Gastrocnemius medialis (tissue), 4 donors: ENCODE results near the gene MVD. TPM values are rescaled to one million over a fixed set of nuclear protein-coding genes. Genes with fewer than 3 reads are reported as not detected.

ENCODE experiments used
- ATAC-seq, 2 donors: fragments of 150-250 bp; one replicate each; pipeline ENCODE4 v1.9.1; 2016
- DNase-seq, 2 donors: peaks; one replicate each; pipeline ENCODE4 v3.0.0-alpha.2; 2019
- H3K27ac ChIP-seq, 4 donors: fragments of 200-600 bp; sonication (generic); 1 replicate in 1 of 4; 2 replicates in 3 of 4; pipeline ENCODE4 v1.5.1; 2016 to 2018; ENCODE audit warnings: mild to moderate bottlenecking in 2 of 4, moderate library complexity in 1 of 4
- H3K27me3 ChIP-seq, 3 donors: fragments of 200-600 bp; sonication (generic) in 2 of 3; 1 replicate in 1 of 3; 2 replicates in 2 of 3; pipeline versions ENCODE4 v1.5.1 to v1.6.0; 2016 to 2019; ENCODE audit warnings: mild to moderate bottlenecking in 1 of 3, moderate library complexity in 1 of 3
- H3K36me3 ChIP-seq, 2 donors: fragments of 200-600 bp; sonication (generic) in 1 of 2; one replicate each; pipeline ENCODE4 v1.5.1; 2017 to 2018
- H3K4me1 ChIP-seq, 2 donors: fragments of 200-600 bp; sonication (generic) in 1 of 2; one replicate each; pipeline ENCODE4 v1.5.1; 2016 to 2017; ENCODE audit warnings: mild to moderate bottlenecking in 2 of 2
- H3K4me3 ChIP-seq, 4 donors: fragments of 200-600 bp; sonication (generic) in 3 of 4; 1 replicate in 1 of 4; 2 replicates in 3 of 4; pipeline ENCODE4 v1.5.1; 2016 to 2019; ENCODE audit warnings: mild to moderate bottlenecking in 2 of 4
- H3K9me3 ChIP-seq, 3 donors: fragments of 200-600 bp; sonication (generic) in 2 of 3; 1 replicate in 1 of 3; 2 replicates in 2 of 3; pipeline ENCODE4 v1.5.1; 2016 to 2019
- CTCF ChIP-seq, 5 experiments: fragments of 450-650 bp in 3 of 5; fragments of 200-600 bp in 2 of 5; sonication (generic) in 2 of 5; IDR thresholded peaks in 4 of 5; conservative IDR thresholded peaks in 1 of 5; 1 replicate in 4 of 5; 2 replicates in 1 of 5; pipeline ENCODE4 v1.5.1; 2016 to 2019; ENCODE audit warnings: antibody characterized with exemption in 5 of 5, mild to moderate bottlenecking in 3 of 5, moderate library complexity in 3 of 5
- POLR2A ChIP-seq, 2 donors: fragments of 450-650 bp; IDR thresholded peaks; one replicate each; pipeline ENCODE4 v1.6.1; 2017; ENCODE audit warnings: antibody characterized with exemption in 2 of 2, mild to moderate bottlenecking in 2 of 2, moderate library complexity in 2 of 2
- in situ Hi-C, 4 donors: fragments of 200-750 bp; cut with MboI; loops; one replicate each; pipeline versions ENCODE4 v1.15.0 to v1.8.0; 2017; ENCODE audit warnings: low sequenced_read_pairs in 4 of 4
- intact Hi-C: fragments of 100-400 bp; cut with DNase I; formaldehyde crosslinking; loops from one replicate; pipeline ENCODE4 v1.15.1; 2023; ENCODE audit warnings: low total_unique reads
- total RNA-seq, 4 donors: library from RNA; depleted of rRNA; stranded (reverse); fragments of >200 nt; gene quantifications; one replicate each; pipeline versions ENCODE4 v1.1.0 to v1.2.3, GENCODE V29; 2016

Gene MVD
- total RNA-seq, 4 donors from 2014 or later: 9.0 to 16.3 (median 13.4) TPM

GRCh38 chr16:88687676-88688012 lies 24.8 kb upstream of the MVD start:
- in situ Hi-C loops (no loop called here), intact Hi-C loops (loop anchor here (2.0 kb wide), 2 partner anchors 19 to 483 kb away; partner anchors contain the start of genes CDH15, CTU2 and RNF166)
- Histone ChIP-seq H3K27me3 (no peaks in the 10 kb centered on the region), H3K27ac (peak overlapping the region; percentile 82 to 96 (median 88)), H3K36me3 (no peaks in the 10 kb centered on the region), H3K4me3 (no peak overlapping the region), H3K9me3 (no peaks in the 10 kb centered on the region), H3K4me1 (peaks cover 16 to 31% of the 10 kb centered on the region in 2 donors)
- peak in 1 of 2 donors; percentile 0 for ATAC-seq
- no peak for TF ChIP-seq CTCF (IDR thresholded peaks at IDR 0.05 in 4 of 5, conservative IDR thresholded peaks at IDR 0.05 in 1 of 5)
- no peak for TF ChIP-seq POLR2A (IDR thresholded peaks at IDR 0.05)
- DNase-seq: no peak

- Histone ChIP-seq H3K27me3 (no peaks in the 10 kb centered on the region), H3K27ac (peak overlapping the region; percentile 82 to 96 (median 88))
- ATAC-seq: no peak
Measured at GRCh38 chr16:88687254-88687576, 24.3 kb upstream of the MVD start.

GRCh38 chr16:88686439-88687253 lies 23.8 kb upstream of the MVD start, which contains the start of gene SNAI3:
Gene SNAI3 (minus strand): TSS chr16:88686507. CDS start chr16:88686406, 101 bp downstream.
- H3K9me3 ChIP-seq: no peaks in the 10 kb centered on the region
- DNase-seq: peak; percentile 78 to 87
- peak within 1 kb of the TSS; percentile 82 to 96 (median 88) for H3K27ac ChIP-seq
- no peaks in the 10 kb centered on the region for H3K36me3 ChIP-seq
- peaks cover 16 to 31% of the 10 kb centered on the region in 2 donors for H3K4me1 ChIP-seq
- ATAC-seq: peak; percentile 80
- peak within 1 kb of the TSS; percentile 68 to 83 (median 75) for H3K4me3 ChIP-seq
- in situ Hi-C loops: no loop called here
- no peaks in the 10 kb centered on the region for H3K27me3 ChIP-seq
- no peak for TF ChIP-seq CTCF (IDR thresholded peaks at IDR 0.05 in 4 of 5, conservative IDR thresholded peaks at IDR 0.05 in 1 of 5)
- peak; percentile 73 to 75 for TF ChIP-seq POLR2A (IDR thresholded peaks at IDR 0.05)
- intact Hi-C loops: loop anchor here (1.0 to 2.0 kb wide), 3 partner anchors 12 to 484 kb away; partner anchors contain the start of genes CDH15, CTU2 and RNF166

More at GRCh38 chr16:88687254-88687576, 24.3 kb upstream of the MVD start:
- no peak for TF ChIP-seq POLR2A (IDR thresholded peaks at IDR 0.05)
- TF ChIP-seq CTCF (IDR thresholded peaks at IDR 0.05 in 4 of 5, conservative IDR thresholded peaks at IDR 0.05 in 1 of 5): no peak
- Histone ChIP-seq H3K4me1 (peaks cover 16 to 31% of the 10 kb centered on the region in 2 donors), H3K9me3 (no peaks in the 10 kb centered on the region), H3K36me3 (no peaks in the 10 kb centered on the region), H3K4me3 (peak overlapping the region in 1 of 4 donors; percentile 68)
- no peak for DNase-seq
- intact Hi-C loops (loop anchor here (2.0 kb wide), 2 partner anchors 20 to 484 kb away; partner anchors contain the start of genes CDH15, CTU2 and RNF166), in situ Hi-C loops (no loop called here)

- TF ChIP-seq CTCF (IDR thresholded peaks at IDR 0.05 in 4 of 5, conservative IDR thresholded peaks at IDR 0.05 in 1 of 5) (no peak), POLR2A (IDR thresholded peaks at IDR 0.05) (no peak)
- ATAC-seq (peak; percentile 33 to 40), DNase-seq (no peak)
- in situ Hi-C loops: no loop called here
- Histone ChIP-seq H3K4me3 (peak overlapping the region; percentile 68 to 83 (median 75)), H3K36me3 (no peaks in the 10 kb centered on the region), H3K27ac (peak overlapping the region; percentile 82 to 96 (median 88)), H3K9me3 (no peaks in the 10 kb centered on the region), H3K27me3 (no peaks in the 10 kb centered on the region), H3K4me1 (peaks cover 16 to 31% of the 10 kb centered on the region in 2 donors)
- intact Hi-C loops: loop anchor here (1.0 to 2.0 kb wide), 3 partner anchors 12 to 485 kb away; partner anchors contain the start of genes CDH15, CTU2 and RNF166
Measured at GRCh38 chr16:88686062-88686438, 23.2 kb upstream of the MVD start.
